Urothelium cell line (cell line): Measurements from ENCODE around the gene DIRAS1.
"Not testable (repeated sequence)": the region's sequence is repeated elsewhere in the genome, so short reads cannot be mapped to it uniquely, and the experiment has no call there.

ENCODE experiments used
- DNase-seq: peaks from one replicate; pipeline ENCODE4 v3.0.0; 2011; ENCODE audit warnings: low spot score, mixed read lengths
- FAIRE-seq: peaks from 2 replicates; lab custom pipeline; 2011; peaks lifted over from hg19 to GRCh38; lab: Jason Lieb, UNC

Gene DIRAS1

DNA sequence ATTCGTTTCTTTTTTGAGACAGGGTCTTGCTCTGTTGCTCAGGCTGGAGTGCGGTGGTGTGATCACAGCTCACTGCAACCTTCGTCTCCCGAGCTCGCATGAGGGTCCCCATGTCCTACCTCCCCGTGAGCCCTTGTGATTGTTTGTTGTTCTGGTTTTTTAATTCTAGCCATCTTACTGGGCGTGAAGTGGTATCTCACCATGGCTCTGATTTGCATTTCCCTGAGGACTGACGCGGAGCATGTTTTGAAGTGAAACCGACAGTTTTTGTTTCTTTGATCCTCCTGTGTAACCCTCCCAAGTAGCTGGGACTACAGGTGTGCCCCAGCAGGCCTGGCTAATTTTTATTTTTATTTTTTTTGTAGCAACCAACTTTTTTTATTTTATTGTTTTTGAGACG, 40.4 kb downstream of the DIRAS1 start:
- FAIRE-seq (no peak), DNase-seq (no peak)

DNA sequence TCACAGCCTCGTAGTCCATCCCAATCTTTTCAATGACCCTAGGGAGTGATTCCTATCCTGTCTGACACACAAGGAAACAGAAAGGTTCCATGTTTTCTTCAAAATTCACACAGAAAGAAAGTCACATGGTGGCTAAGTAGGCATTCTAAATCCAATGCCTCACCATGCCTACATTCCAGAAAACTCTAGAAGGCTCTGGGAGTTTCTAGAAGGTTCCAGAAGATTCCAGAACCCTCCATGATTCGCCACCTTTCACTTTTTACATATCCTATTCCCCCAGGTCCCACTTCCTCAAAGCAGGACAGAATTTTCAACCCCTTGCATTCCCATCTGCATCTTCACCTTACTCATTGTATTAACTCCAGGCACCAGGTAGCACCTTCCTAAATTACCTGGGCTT, 41.7 kb downstream of the DIRAS1 start:
- DNase-seq (no peak), FAIRE-seq (no peak)

DNA sequence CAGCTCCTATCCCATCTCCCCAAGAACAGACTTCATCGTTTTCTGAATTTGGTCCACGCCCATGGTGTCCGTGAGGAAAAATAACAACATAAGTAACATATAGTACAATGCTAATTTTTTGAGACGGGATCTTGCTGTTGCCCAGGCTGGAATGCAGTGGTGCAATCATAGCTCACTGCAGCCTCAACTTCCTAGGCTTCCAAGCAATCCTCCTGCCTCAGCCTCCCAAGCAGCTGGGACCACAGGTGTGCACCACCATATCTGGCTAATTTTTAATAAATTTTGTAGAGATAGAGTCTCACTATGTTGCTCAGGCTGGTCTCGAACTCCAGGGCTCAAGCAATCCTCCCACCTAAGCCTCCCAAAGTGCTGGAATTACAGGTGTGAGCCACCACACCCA, 42.2 kb downstream of the DIRAS1 start:
- DNase-seq, FAIRE-seq: not testable (repeated sequence)

DNA sequence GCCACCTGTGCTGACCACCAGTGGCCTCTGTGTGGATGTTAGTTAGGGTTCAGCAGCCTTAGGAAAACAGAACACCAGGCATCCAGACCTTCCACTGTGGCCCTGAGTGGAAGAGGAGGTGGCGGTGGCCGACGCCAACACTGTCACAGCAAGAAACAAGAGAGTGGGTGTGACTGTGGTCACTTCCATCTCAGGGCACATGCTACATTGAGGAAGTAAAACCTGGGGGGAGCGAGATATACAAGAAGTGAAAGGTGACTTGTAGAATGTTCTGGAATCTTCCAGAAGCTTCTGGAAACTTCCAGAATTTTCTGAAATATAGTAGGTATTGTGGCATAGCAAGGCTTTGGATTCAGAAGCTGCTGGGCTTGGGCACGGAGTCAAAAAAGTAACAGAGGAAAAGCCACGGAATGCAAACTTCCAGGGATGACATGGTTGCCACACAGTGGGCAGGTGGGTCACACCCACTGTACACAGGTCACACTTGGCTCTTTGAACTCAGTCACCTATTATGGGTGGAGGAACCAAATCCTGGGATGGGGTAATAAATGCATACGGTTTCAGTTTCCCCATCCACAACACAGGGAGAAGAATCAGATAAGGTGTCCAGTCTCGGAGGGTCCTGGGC, 43.0 kb downstream of the DIRAS1 start:
- DNase-seq (no peak), FAIRE-seq (no peak)

DNA sequence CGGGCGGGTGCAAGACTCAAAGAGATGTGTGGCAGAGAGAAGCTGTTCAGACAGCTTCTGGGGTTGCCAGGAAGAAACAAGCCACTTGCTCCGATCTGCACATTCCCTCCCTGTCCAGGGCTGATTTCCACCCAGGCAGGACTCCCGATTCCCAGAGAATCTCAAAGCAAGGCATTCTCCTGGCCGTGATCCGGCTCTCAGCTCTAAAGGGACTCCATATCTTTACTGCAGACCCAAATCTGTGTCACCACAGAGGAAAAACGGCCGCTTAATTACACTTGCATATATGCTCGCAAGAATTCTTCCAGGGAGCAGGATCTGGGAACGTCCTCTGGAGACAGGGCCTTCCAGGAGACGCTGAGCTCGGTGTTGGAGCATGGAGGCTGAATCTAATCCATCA, 44.3 kb downstream of the DIRAS1 start:
- no peak for FAIRE-seq

DNA sequence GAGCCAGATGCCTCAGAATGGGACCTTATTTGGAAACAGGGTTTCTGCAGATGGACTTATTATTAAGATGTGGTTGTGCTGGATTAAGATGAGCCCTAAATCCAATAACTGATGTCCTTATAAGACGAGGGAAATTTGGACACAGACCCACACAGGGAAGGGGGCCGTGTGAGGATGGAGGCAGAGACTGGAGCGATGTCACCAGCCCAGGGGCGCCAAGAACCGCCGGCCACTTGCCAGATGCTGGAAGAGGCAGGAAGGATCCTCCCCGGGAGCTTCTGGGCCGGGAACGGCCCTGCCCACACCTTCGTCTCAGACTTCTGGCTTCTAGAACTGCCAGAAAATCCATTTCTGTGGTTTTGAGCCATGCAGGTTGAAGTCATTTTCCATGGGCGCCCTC, 45.3 kb downstream of the DIRAS1 start:
- FAIRE-seq (no peak), DNase-seq (no peak)

More for the DNA sequence above, 44.3 kb downstream of the DIRAS1 start:
- DNase-seq: no peak

DNA sequence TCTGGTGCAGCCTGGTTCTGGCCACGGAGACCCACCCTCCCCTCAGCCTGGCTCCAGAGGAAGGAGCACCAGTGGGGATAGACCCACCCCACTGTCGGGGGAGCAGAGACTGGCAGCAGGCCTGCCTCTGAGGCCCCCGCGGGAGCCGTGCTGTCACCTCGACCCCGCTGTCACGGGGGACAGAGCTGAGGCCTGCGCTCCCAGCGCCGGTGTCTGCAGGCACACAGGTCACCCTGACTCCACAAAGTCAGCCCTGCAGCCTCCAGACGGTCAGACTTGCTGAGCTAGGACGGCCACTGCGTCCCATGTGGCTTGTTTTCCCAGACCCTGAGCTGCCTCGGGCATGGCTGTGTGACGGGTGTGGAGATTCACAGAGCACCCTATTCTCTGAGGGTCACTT, 51.0 kb downstream of the DIRAS1 start:
- FAIRE-seq (no peak), DNase-seq (no peak)

DNA sequence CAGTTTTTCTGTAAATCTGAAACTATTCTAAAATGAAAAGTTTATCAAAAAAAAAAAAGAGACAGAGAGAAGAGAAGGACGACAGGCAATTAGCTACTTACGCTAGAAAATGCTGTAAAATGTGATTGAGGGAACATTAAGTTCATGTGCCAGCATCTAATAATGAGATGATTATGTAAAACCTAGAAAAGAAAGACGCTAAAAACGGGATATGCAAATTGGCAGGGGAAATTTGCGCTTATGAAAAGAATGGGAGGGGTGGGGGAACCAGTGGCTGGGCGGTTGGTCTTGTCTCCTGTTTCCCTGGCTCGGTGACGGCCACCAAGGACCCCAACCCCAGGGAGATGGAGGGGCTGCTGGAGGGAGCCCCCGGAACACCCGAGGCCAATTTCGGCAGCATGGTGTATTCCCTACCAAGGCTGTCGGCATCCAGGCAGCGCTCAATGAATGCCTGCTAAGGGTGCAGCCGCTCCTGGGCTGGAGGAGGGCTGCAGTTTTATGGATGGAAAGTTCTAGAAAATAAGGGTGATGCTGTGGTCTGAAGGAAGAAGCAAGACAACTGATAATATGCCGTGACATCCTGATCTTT, 52.9 kb downstream of the DIRAS1 start:
- no peak for FAIRE-seq
- no peak for DNase-seq

DNA sequence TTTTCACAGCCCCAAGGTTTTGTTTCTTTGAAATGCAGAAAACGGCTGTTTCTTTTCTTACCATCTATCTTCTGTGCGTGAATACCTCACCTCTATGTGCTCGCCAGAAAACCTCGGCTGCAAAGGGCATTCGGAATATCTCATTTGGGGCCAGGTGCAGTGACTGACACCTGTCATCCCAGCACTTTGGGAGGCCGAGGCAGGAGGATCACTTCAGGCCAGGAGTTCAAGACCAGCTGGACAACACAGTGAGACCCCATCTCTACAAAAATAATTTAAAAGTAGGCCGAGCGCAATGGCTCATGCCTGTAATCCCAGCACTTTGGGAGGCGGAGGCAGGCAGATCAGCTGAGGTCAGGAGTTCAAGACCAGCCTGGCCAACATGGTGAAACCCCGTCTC, 53.8 kb downstream of the DIRAS1 start:
- not testable (repeated sequence) for DNase-seq, FAIRE-seq

DNA sequence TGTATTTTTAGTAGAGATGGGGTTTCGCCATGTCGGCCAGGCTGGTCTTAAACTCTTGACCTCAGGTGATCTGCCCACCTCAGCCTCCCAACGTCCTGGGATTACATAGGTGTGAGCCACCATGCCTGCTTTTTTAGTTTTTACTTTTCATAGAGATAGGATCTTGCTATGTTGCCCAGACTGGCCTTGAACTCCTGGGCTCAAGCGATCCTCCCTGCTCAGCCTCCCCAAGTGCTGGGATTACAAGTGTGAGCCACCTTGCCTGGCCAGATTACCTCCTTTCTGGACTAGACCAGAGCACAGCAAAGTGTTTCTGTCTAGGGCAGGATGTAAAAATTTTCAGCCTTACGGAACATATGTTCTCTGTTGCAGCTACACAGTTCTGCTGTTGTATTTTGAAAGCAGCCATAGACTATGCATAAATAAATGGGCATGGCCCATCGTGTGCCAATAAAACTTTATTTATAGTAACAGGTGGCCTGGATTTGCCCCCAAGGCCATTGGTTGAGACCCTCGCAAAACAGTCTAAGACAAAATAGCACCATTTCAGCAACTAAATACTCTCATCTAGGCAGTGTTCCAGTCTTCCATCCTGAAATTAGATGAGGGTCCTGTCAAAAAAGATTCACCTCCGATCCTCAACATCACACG, 54.7 kb downstream of the DIRAS1 start:
- FAIRE-seq: no peak
- DNase-seq: no peak

DNA sequence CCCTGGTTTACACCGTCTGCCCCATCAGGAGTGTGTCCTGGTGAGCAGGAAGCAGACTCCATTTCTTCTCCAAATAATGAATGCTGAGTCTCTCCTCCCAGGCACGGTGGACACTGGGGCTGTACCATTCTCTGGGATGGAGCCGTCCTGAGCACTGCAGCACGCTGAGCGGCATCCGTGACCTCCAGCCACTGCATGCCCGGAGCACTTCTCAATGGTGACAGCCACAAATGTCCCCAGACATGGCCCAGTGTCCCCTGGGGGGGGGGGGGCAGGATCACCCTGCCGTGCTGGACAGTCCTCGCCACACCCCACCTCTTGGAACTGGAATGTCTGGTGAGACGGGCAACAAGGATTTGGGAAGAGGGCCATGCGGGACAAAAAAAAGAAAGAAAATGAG, 56.1 kb downstream of the DIRAS1 start:
- DNase-seq: no peak
- no peak for FAIRE-seq
